Kidney (tissue), 14 donors: ENCODE data around the gene TNFRSF14. TPM values are rescaled to one million over a fixed set of nuclear protein-coding genes. Genes with fewer than 3 reads are reported as not detected.

Experiments
- DNase-seq, 5 donors: peaks; one replicate each; pipeline ENCODE4 v3.0.0-alpha.2; 2013 to 2020
- FAIRE-seq: peaks from 2 replicates; lab custom pipeline; 2012; peaks lifted over from hg19 to GRCh38; lab: Jason Lieb, UNC
- H3K27ac ChIP-seq, 2 donors: one replicate each; pipeline ENCODE4 v1.7.0; 2013; ENCODE audit warnings: low read depth in 2 of 2, low read length in 2 of 2, inconsistent platforms in 1 of 2
- H3K27me3 ChIP-seq: one replicate; pipeline ENCODE4 v1.7.1; 2013; ENCODE audit warnings: low read length, inconsistent platforms; ENCODE audit not compliant: control insufficient read depth, insufficient read depth
- H3K36me3 ChIP-seq, 3 donors: one replicate each; pipeline versions ENCODE4 v1.7.0 to v1.7.1; 2013; ENCODE audit warnings: low read length in 3 of 3, control low read depth in 1 of 3, inconsistent platforms in 1 of 3; ENCODE audit not compliant: insufficient read depth in 3 of 3, control insufficient read depth in 2 of 3
- H3K4me1 ChIP-seq, 3 donors: one replicate each; pipeline versions ENCODE4 v1.7.0 to v1.7.1; 2013; ENCODE audit warnings: low read length in 3 of 3, inconsistent platforms in 1 of 3, low read depth in 1 of 3; ENCODE audit not compliant: control insufficient read depth in 2 of 3, insufficient read depth in 2 of 3
- H3K4me3 ChIP-seq, 3 donors: one replicate each; pipeline versions ENCODE4 v1.7.0 to v1.8.1; 2013; ENCODE audit warnings: low read length in 3 of 3, control low read depth in 1 of 3, inconsistent platforms in 1 of 3
- H3K9ac ChIP-seq, 3 donors: one replicate each; pipeline versions ENCODE4 v1.7.0 to v1.7.1; 2013; ENCODE audit warnings: low read length in 3 of 3, control low read depth in 1 of 3, inconsistent platforms in 1 of 3
- H3K9me3 ChIP-seq, 3 donors: one replicate each; pipeline versions ENCODE4 v1.7.0 to v1.7.1; 2013; ENCODE audit warnings: low read length in 3 of 3, control low read depth in 1 of 3, inconsistent platforms in 1 of 3; ENCODE audit not compliant: control insufficient read depth in 2 of 3, insufficient read depth in 1 of 3
- intact Hi-C: fragments of 100-400 bp; cut with DNase I; formaldehyde crosslinking; loops from one replicate; pipeline ENCODE4 v1.11.1; 2022
- polyA plus RNA-seq: library from polyadenylated mRNA; stranded (reverse); fragments of 350-450 nt; fragmentation: Illumina TruSeq; extraction: RNeasy Lipid Tissue Mini Kit (QIAGEN cat#74804); gene quantifications from one replicate; pipeline ENCODE4 v1.2.3, GENCODE V29; 2014; ENCODE audit warnings: low read depth, low replicate concordance; ENCODE audit not compliant: insufficient read depth
- total RNA-seq: library from RNA; stranded (reverse); fragmentation: NEBNext Ultra II Directional; extraction: Animal tissue kit (Norgen Biotek cat#: 25700); gene quantifications from one replicate; pipeline ENCODE4 v1.2.1, GENCODE V29; 2021
- TF ChIP-seq, protein P1 (sequence below): IDR thresholded peaks from 3 replicates; pipeline ENCODE4 v1.5.1; 2012; ENCODE audit warnings: mild to moderate bottlenecking, moderate library complexity, borderline replicate concordance; ENCODE audit not compliant: insufficient read depth; ENCODE audit errors: extremely low read depth
- donor health status: control.
- donor health status: control.
- donor health status: control.
- donor health status: control.
- donor health status: control.
- donor health status: DM: yes; HTN: yes; CAD: no.
- donor health status: Normal renal cell carcinoma (clear cell type).

Gene TNFRSF14
- total and polyA plus RNA-seq, 2 donors from 2014 or later, result 95.0 to 99.1 TPM

DNA sequence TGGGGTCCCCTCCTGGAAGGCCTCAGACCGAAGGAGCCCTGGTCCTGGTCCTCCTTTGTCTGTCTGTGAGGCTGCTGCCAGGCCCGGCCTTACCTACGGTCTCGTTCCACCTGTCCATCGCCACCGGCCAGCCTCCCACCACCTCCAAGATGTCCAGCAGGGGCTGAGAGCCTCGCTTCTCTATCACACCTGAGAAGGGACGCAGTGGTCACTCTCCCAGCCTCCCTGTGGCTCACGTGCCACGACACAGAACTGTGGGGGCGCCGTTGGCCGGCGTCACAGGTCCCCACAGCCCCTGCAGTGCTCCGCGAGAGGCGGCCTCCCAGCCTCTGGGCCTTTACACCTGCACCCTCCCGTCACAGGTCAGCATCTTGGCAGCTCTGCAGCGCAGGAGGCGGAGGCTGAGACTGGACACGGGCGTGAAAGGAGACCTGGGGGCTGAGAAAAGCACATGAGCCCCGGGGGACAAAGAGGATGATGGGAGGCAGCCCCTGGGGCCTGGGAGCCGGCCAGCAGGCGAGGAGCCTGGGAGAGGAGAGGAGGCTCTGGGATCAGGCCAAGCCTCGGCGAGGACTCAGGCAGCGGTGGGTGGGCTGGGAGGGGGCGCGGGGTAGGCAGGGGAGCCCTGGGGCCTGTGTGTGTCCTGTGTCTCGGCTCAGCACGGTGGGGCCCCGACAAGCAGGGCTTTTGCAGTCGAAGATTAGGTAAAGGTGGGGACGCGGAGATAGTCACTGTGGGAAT lies 50.9 kb downstream of the TNFRSF14 start:
- FAIRE-seq, result no peak
- DNase-seq, result peak in 4 of 5 donors; percentile 10 to 76 (median 28)
- Histone ChIP-seq H3K36me3 (no peaks in the 10 kb centered on the region), H3K27me3 (no peaks in the 10 kb centered on the region), H3K9me3 (no peaks in the 10 kb centered on the region), H3K4me3 (no peak overlapping the region), H3K9ac (no peak overlapping the region), H3K27ac (no peak overlapping the region), H3K4me1 (no peaks in the 10 kb centered on the region)
- intact Hi-C loops, result no loop called here
- TF ChIP-seq, protein P1, sequence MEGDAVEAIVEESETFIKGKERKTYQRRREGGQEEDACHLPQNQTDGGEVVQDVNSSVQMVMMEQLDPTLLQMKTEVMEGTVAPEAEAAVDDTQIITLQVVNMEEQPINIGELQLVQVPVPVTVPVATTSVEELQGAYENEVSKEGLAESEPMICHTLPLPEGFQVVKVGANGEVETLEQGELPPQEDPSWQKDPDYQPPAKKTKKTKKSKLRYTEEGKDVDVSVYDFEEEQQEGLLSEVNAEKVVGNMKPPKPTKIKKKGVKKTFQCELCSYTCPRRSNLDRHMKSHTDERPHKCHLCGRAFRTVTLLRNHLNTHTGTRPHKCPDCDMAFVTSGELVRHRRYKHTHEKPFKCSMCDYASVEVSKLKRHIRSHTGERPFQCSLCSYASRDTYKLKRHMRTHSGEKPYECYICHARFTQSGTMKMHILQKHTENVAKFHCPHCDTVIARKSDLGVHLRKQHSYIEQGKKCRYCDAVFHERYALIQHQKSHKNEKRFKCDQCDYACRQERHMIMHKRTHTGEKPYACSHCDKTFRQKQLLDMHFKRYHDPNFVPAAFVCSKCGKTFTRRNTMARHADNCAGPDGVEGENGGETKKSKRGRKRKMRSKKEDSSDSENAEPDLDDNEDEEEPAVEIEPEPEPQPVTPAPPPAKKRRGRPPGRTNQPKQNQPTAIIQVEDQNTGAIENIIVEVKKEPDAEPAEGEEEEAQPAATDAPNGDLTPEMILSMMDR, result no peak

DNA sequence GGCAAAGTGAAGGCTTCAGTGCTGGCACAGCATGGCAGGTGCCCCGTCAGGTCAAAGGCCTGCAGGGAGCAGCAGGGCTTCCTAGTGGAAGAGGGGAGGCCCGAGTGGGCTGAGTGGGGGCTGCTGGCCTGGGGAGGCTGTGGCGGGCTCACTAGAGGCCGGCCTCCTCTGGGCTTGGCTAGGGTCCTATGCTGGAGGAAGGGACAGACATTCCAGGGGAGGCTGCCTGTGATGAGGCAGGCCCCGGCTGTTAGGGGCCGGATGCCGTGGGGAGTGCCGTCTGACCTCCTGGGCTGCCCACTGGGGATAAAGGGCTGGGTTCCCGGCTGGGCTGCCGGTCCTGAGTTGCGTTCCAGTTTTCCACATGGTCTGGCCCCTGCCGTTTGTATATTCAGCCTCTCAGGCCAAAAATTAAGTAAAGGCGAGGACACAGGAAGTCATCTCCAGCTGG lies 51.5 kb downstream of the TNFRSF14 start:
- Histone ChIP-seq H3K36me3 (no peaks in the 10 kb centered on the region), H3K4me1 (no peaks in the 10 kb centered on the region), H3K27me3 (no peaks in the 10 kb centered on the region), H3K9ac (no peak overlapping the region), H3K4me3 (no peak overlapping the region), H3K9me3 (no peaks in the 10 kb centered on the region), H3K27ac (no peak overlapping the region)
- FAIRE-seq (no peak), DNase-seq (peak in 4 of 5 donors; percentile 29 to 88 (median 54))
- intact Hi-C loops, result no loop called here
- TF ChIP-seq, protein P1, result no peak

DNA sequence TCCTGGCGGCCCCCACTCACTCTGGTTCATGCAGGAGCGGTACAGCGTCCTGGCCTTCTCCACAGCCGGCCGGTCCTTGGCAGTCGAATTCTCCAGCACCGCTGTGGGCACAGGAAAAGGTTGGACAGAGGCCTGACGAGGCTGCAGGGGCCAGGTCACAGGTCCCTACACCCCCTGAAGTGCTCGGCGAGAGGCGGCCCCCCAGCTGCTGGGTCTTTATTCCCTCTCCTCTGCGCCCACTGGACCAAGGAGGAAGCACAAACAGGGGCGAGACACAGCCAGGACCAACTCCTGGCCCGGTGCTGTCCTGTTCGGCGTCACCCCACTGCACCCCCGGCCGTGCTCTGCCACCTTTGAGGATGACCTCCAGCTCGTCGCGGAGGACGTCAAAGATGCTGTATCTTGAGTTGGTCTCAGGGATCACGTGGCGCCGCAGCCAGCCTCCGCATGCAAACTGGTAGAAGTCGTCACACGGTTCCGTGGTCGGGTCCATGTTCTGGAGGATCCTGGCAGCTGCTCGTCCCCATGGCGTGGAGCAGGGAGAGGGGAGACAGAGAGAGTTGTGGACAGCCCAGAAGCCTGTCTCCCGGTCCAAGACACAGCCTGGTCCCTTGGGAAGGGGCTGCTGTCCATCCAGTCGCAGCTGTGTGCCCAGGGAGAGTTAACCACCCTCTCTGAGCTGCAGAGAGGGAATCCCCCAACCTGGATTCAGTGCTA lies 53.3 kb downstream of the TNFRSF14 start:
- peaks cover 0 to 13% (median 2%) of the 10 kb centered on the region in 3 donors for H3K9me3 ChIP-seq
- no peak overlapping the region for H3K9ac ChIP-seq
- FAIRE-seq (no peak), DNase-seq (peak in 2 of 5 donors; percentile 3 to 70)
- TF ChIP-seq, protein P1, result no peak
- H3K4me3 ChIP-seq, result no peak overlapping the region
- no peaks in the 10 kb centered on the region for H3K4me1 ChIP-seq
- intact Hi-C loops, result no loop called here
- no peaks in the 10 kb centered on the region for H3K36me3 ChIP-seq
- no peak overlapping the region for H3K27ac ChIP-seq
- no peaks in the 10 kb centered on the region for H3K27me3 ChIP-seq
